HG02870 (cell line): ENCODE data around the gene BAHCC1.

Experiments
- ATAC-seq: cut with Tn5 transposase; IDR thresholded peaks from one replicate; pipeline ENCODE4 v1.9.1; 2021; ENCODE audit warnings: mild to moderate bottlenecking, moderate library complexity; ENCODE audit not compliant: unreplicated experiment

The BAHCC1 gene

DNA sequence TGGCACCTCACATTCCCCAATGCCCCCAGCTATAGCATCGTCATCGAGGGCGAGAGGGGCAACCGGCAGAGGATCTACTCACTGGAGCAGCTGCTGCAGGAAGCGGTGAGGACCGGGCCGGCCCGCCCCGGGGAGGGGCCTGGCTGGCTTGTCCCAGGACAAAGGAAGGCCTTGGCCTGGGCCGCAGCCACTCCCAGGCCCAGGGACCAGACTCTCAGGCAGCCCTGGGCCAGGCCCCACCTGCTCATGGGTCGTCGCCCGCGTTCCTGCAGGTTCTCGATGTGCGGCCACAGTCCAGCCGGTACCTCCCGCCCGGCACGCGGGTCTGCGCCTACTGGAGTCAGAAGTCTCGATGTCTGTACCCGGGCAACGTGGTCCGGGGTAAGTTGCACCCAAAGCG, 64.0 kb downstream of the BAHCC1 start:
- no peak for ATAC-seq

DNA sequence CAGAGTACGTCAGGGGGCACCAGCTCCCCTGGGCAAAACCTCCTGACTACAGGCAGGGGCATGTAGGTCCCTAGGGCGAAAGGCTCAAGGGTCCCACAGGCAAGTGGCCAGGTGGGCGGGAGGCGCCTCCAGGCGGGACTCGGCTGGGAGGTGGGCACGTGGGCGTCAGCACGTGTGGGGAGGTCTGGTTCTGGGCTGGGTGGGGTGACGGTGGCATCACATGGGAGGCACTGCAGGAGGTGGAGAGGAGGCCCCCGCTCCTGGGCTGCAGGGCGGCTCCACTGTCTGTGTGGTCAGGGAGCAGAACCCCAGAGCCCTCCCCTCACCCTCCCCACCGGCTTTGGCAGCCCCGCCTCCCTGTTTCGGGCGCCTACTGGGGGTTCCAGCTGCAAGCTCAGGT, 64.6 kb downstream of the BAHCC1 start:
- no peak for ATAC-seq

DNA sequence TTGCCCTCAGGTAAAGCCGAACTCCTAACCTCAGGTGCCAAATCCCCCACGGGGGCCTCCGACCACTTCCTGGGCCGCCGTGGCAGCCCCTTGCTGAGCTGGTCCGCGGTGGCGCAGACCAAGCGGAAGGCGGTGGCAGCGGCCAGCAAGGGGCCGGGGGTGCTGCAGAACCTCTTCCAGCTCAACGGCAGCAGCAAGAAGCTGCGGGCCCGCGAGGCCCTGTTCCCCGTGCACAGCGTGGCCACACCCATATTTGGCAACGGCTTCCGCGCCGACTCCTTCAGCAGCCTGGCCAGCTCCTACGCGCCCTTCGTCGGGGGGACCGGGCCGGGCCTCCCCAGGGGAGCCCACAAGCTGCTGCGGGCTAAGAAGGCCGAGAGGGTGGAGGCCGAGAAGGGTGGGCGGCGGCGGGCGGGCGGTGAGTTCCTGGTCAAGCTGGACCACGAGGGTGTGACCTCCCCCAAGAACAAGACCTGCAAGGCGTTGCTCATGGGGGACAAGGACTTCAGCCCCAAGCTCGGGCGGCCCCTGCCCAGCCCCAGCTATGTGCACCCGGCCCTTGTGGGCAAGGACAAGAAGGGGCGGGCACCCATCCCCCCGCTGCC, 65.7 kb downstream of the BAHCC1 start:
- ATAC-seq = no peak

DNA sequence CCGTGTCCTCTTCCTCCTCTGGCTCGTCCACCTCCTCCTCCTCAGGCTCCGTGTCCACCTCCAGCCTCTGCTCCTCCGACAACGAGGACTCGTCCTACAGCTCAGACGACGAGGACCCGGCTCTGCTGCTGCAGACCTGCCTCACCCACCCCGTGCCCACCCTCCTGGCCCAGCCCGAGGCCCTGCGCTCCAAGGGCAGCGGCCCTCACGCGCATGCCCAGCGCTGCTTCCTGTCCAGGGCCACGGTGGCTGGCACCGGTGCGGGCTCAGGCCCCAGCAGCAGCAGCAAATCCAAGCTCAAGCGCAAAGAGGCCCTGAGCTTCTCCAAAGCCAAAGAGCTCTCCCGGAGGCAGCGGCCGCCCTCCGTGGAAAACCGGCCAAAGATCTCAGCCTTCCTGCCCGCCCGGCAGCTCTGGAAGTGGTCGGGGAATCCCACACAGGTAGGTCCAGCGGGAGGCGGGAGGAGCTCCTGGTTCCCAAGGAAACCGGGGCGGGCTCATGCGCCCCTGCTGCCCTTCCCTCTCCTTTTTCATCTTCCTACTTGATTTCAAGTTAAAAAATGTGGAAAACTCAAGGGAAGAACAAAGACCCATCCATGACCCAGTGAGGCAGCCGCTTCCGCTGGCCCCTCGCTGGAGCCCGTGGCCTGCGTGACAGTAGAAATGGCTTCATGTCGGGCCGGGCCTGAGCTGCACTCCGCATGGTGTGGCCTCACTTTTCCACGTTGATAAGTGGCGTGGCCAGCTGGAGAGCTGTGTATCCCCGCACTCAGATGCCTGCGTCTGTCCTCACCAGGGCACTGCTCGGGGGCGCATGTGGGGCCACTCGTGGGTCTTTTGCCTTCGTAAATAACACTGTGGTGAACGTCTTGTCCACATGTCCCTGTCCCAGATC, 66.6 kb downstream of the BAHCC1 start:
- ATAC-seq = no peak

DNA sequence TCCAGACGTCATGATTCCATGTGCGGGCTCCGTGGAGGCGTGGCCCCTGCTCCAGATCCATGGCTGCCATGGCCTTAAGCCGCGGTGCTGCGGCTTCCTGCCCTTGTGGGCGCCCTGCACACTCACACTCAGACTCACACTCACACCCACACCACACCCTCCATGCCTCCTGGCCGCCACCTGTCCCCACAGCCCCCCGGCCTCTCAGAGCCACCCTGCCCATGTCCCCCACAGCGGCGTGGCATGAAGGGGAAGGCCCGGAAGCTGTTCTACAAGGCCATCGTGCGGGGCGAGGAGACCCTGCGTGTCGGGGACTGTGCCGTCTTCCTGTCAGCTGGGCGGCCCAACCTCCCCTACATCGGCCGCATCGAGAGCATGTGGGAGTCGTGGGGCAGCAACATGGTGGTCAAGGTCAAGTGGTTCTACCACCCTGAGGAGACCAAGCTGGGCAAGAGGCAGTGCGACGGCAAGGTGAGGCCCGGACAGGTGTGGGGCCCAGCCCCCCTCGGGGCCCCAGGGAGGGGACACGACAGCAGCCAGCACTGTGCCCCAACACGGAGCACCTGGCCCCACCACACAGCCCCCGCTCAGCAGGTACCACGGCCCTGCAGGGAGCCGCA, 67.4 kb downstream of the BAHCC1 start:
- ATAC-seq = no peak

DNA sequence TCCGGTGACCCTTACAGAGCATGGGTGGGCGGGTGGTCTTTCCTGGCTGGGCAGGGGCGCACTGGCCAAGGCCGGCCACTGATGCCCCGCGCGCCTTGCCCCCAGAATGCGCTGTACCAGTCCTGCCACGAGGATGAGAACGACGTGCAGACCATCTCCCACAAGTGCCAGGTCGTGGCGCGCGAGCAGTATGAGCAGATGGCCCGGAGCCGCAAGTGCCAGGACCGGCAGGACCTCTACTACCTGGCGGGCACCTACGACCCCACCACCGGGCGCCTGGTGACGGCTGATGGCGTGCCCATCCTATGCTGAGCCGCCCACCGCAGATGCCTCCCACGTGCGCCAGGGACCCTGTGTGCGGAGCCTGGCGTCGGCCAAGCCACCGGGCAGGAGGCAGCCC, 68.2 kb downstream of the BAHCC1 start:
- no peak for ATAC-seq

DNA sequence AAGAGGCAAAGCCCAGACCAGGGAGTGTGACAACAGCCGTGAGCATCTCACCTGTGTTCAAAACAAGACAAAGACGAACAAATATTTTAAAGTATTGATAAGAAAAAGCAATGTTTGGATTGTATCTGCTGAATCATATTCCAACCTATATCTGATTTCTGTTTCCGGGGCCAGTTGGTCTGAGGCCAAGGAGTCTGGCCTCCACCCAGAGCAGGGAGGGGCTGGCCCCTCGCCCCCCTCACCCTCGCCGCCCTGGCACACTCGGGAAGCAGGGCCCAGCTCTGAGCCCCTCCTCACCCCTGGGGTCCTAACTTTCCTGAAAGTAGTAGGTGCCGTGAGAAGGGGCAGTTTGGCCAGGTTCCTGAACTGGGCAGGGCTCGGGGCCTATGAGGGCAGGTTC, 69.3 kb downstream of the BAHCC1 start:
- no peak for ATAC-seq

DNA sequence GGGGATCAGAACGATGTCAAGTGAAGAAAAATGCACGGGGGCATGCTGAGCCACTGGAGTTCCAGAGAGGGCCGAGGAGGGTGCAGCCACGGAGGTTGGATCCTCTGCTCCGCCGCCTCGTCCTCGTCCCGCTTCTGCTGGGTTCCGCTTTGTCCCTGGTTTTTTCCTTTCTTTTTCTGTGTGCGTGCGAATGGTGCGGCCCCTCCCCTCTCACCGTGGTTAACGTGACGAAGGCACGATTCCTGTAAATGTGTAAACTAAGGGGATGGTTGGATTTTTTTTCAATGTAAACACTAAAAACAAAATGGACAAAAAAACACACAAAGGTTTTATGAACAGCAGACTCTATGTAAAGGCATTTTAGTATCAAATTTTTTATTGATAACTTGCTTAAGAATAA, 70.7 kb downstream of the BAHCC1 start:
- no peak for ATAC-seq

DNA sequence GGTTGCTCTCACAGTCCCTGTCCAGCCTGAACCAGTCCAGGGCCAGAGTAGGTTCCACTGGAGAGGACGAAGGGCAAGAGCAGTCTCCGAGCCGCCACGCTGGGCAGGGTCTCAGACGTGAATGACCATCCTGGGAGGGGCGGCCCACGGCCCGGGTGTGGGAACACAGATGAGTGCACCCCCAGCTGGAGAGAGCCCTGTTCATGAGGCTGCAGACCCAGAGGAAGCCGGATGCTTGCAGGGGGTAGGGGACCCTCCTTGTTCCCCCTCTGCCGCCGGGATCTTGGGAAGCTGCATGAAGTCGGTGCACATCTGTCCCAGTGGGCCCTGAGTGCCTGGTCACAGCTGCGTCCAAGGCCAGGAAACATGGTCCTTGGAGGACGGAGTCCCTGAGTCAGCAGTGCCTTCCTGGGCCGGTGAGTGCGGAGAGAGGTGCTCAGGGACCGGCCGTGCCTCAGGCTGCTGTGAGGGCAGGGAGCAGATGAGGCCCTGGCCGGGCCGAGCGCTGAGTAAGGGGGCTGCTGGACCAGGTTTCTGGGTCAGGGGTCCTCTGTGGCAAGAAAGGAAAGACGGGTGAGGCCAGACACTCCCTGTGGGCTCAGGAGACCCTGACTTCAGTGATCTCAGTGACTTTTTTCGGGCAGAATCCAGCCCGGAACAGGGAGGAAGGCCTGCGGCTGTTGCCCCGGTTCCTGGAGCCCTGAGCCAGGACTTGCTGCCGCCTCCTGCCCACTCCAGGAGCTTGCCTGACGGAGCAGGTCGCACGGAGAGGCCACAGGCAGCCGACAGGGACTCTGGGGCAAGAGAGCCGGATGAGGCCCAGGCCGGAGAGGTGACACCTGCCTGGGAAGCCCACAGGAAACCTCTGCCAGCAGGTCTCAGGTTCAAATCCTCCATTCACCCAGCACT, 71.6 kb downstream of the BAHCC1 start:
- ATAC-seq = no peak

DNA sequence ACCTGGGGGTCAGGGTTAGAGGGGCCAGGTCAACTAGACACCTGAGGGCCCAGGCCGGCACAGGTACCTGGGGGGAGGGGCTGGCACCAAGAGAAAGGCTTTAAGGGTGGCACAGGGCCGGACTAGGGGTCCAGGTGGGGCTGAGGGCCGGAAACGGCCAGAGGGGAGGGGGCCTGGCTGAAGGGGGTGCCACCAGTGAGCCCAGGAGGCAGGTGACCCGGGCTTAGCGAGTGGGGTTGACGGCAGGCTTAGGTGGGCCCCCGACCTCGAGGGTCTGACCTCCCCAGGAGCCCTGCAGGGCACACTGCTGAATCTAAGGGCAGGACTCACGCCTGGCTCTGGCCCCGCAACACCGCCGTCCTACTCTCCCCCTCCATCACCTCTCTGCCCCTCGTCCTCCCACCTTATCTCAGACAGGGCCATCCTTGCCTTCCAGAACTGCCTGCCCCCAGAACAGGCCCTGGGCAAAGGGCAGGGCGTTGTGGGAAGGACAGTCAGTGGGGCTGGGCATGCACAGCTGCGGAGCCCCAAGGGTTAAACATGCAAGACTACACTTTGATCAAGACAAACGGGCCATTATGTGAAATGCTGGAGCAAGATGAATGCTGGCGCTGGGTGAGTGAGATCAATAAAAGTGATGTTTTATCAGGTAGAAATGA, 73.0 kb downstream of the BAHCC1 start:
- no peak for ATAC-seq

DNA sequence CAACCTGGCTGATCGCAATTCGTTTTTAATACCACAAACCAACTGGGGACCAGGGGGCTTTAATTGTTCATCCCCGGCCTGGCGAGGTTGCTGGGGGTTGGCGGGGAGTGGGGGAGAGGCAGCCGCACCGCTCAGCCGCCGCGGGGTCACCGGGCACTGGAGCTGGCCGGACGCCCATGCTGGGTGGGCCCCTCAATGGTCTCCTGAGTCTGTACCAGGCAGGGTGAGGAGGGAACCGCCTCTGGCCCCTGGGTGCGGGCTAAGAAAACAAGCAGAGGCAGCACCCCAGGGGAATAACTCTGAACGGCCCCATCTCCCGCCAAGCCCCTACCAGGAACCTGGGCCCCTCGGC, 73.5 kb downstream of the BAHCC1 start:
- ATAC-seq = no peak

DNA sequence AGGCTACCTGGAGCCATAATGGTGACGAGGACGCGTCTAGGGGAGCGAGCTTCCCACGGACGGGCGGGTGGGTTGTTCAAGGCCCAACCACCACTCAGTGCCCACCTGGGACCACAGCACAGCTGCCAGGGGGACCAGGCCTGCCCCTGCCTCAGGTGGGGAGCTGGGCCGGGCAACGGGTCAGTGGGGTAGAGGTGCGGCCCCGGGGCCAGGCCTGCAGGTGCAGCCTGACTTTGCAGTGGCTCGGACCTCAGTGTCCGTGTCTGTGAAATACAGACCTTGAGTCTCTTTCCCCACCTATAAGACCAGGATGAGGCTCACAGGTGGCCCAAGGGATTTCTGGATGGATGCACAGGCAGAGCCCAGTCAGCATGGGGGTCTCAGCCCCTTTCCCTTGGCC, 74.0 kb downstream of the BAHCC1 start:
- ATAC-seq = no peak

DNA sequence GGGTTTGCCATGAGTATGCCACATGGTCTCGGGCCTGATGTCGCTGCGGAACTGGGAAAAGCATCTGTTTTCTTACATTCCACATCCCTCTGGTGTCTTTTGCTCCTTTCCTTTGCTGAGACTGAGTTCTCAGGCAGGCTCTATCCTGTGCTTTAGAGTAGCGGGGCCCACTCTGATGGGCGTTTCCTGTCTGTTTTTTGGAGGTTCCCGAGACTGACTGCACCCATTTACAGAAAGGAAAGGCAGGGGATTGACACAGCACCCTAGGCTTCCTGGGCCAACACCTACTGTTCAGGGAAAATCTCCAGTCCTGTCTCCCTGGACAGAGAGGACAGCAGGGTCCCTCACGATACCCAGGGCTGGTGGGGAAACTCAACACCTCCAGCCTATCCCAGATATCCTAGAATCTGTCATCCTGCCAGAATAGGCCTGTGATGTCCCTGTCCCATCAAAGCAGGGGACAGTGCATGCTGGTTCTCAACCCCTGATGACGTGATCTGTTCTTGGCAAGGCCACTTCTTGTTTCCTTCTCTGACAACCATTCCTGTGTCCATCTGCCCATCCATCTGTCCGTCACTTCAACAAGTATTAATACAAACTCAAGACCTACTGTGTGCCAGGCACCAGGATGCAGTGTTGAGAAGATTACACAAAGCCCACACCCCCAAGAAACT, 75.2 kb downstream of the BAHCC1 start:
- ATAC-seq = no peak

DNA sequence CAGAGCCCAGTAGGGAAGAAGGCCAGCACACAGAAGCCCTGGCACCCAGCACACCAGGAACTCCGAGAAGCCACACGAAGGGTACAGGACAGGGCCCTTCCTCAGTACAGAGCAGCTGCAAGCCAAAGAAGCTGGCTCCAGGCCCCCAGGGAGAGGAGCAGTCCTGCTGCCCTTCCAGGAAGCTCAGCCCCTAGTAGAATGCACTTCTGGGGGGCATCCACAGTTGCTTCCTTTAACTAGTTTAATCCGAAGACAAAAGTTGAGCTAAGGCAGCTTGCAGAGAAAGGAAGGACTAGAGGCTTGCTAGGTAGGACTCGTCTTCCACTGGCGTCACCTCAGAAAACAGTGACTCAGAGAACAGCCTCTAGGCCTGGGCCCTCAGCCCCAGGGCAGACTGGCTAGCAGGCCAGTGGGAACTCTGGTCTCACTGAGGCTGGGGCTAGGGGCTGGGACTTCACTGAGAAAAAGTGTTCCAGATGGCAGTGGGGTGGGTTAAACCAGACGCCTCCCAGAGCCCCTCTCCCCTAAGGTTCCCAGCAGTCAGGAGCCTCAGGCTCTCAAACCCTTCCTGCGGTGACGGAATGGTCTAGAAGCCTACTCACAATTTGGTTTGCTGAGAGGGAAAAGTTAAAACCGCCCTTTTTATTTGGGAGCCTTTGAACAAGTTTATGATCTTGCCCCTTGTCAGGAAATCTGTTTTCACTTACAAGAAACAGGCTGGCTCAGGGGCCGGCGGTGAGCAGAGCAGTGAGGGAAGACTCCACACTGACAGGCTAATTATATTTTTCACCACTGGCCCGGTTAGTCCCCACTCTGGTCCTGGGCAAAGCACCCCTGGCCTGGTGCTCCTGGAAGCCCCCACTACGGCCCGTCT, 75.9 kb downstream of the BAHCC1 start:
- no peak for ATAC-seq

DNA sequence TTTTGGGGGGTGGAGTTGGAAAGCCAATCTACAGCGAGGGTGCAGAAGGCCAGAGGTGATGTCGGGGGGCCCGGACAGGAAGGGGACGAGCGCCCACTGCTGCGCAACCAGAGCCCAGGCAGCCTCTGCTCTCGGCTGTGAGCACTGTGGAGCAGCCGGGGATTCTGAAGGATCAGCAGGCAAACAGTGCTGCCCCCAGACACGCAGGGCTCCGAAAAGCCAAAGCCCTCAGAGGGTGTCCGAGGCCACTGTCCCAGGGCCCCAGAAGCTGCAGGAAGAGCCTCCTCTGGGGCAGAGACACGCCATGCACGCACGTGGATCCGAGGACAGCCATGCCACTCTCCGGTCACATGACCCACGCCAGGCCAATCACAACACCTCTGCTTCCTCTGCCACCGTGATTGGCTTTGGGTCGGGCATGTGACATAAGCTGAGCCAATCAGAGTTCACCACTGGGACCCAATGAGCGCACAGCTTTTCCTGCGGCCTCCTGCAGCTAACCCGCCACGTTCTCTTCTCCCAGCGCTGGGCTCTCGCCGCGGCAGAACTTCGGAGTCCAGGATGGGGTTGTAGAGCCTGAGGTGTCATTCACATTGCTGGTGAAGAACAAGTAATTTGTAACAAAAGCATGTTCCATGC, 76.7 kb downstream of the BAHCC1 start:
- ATAC-seq = no peak

DNA sequence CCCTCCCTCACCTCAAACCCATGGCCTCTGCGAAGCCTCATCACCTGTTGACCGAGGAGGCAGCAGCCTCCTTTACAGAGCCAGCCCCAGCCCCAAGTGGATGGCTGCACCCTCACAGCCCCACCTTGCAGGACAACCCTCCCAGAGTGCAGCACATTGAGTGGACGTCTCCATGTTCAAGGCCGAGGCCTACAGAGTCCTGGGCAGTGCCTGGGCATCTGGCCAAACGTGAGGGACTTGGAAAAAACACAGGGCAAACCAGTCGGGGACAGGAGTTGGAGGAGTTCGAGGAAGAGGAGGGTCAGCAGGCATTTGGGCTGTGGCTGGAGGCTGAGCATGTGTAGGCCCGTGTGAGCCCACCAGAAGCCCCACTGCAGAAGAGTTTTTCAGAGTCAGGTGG, 77.8 kb downstream of the BAHCC1 start:
- no peak for ATAC-seq

DNA sequence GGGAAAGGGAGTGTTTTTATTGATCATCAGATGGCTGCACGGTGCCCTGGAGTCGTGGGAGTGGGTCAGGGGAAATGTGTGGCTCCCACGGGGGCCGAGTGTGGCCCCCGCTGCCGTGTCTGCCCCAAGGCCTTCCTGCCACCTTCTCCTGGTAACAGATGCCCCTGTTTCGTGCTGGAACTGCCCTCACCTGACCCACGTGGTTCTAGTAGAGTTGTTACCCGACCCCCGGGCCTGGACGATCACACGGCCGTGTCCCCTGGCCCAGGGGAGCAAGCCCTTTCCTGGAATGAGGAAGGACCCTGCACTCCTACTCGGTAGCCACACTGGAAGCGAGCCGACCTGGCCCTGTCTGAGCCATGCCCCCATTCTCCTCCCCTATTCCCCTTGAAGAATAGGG, 79.7 kb downstream of the BAHCC1 start:
- ATAC-seq = no peak

DNA sequence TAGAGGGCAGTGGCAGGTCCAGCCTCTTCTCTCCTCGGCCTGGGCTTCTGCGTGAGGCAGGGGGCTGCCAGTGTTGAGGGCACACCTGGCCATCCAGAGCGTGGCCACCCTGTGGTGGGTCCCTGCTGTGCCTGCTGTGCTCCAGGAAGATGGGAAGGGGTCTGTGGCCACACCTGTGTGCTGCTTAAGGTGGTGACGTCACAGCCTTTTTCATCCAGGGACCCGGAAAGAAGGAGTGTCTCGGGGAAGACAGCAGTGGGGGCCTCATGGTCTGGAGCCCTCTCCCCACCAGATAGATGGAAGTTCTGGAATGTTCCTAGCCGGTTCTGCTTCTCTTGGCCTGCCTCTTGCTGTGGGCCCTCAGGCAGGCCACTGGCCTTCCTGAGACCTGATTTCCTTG, 80.8 kb downstream of the BAHCC1 start:
- no peak for ATAC-seq

DNA sequence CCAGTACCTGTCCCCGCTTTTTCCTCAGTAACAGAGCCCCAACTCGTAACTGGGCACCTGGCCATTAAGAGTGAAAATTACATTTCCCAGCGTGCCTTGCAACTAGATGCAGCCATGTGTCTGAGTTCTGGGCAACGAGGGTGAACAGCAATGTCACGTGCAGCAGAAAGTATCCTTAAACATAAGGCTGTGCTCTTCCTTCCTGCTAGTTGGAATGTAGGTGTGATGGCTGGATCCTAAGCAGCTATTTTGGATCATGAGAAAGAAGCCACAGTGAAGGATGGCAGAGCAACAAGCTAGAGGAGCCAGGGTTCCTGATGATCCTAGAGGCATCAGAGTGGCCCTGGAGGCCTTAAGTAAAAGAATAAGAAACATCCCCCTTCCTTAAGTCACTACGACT, 81.4 kb downstream of the BAHCC1 start:
- no peak for ATAC-seq
